Stimulated activated naive CD4-positive, alpha-beta T cell (primary cell): Measurements from ENCODE around the gene KSR2.
"Not testable (repeated sequence)": the region's sequence is repeated elsewhere in the genome, so short reads cannot be mapped to it uniquely, and the experiment has no call there.

Experiments
- DNase-seq, 6 experiments: peaks; one replicate each; lab custom pipeline; 2025; lab: John Stamatoyannopoulos, UW

Gene KSR2

GRCh38 chr12:117968826-117969659 lies at the start of gene KSR2:
KSR2 (minus strand) TSS chr12:117968990; CDS start chr12:117968255, 735 bp downstream.
- peak in 2 of 6 experiments; percentile 9 to 10 for DNase-seq

- no peak for DNase-seq
Measured at GRCh38 chr12:118017926-118018325, 49.1 kb upstream of the KSR2 start.

GRCh38 chr12:118016424-118017264 lies 47.9 kb upstream of the KSR2 start, which contains the start of gene RFC5:
RFC5 (plus strand) TSS chr12:118016703; CDS start chr12:118016828, 125 bp downstream.
- DNase-seq, result peak; percentile 89 to 97 (median 96)

GRCh38 chr12:118015944-118016343 lies 47.2 kb upstream of the KSR2 start:
- DNase-seq, result no peak

GRCh38 chr12:118015306-118015705 lies 46.5 kb upstream of the KSR2 start:
- DNase-seq, result no peak

- no peak for DNase-seq
Measured at GRCh38 chr12:118013283-118013682, 44.5 kb upstream of the KSR2 start.

- DNase-seq, result no peak
Measured at GRCh38 chr12:118011961-118012360, 43.2 kb upstream of the KSR2 start.

- DNase-seq, result no peak
Measured at GRCh38 chr12:118011377-118011776, 42.6 kb upstream of the KSR2 start.

GRCh38 chr12:118010903-118011302 lies 42.1 kb upstream of the KSR2 start:
- no peak for DNase-seq

GRCh38 chr12:117999806-118000205 lies 31.0 kb upstream of the KSR2 start:
- not testable (repeated sequence) for DNase-seq

- no peak for DNase-seq
Measured at GRCh38 chr12:117998719-117999118, 29.9 kb upstream of the KSR2 start.

- DNase-seq, result no peak
Measured at GRCh38 chr12:117994551-117995438, 26.0 kb upstream of the KSR2 start.

- DNase-seq, result no peak
Measured at GRCh38 chr12:117986705-117987469, 18.1 kb upstream of the KSR2 start.

- DNase-seq, result no peak
Measured at GRCh38 chr12:117985182-117985581, 16.4 kb upstream of the KSR2 start.

- no peak for DNase-seq
Measured at GRCh38 chr12:117981267-117981666, 12.5 kb upstream of the KSR2 start.

GRCh38 chr12:117980616-117981015 lies 11.8 kb upstream of the KSR2 start:
- no peak for DNase-seq

- DNase-seq, result no peak
Measured at GRCh38 chr12:117977373-117977772, 8.6 kb upstream of the KSR2 start.

GRCh38 chr12:117975006-117975405 lies 6.2 kb upstream of the KSR2 start:
- no peak for DNase-seq

- no peak for DNase-seq
Measured at GRCh38 chr12:117972301-117972700, 3.5 kb upstream of the KSR2 start.

GRCh38 chr12:117970334-117970733 lies 1.5 kb upstream of the KSR2 start:
- no peak for DNase-seq
